SIG-M5 treated with dmso at 0.1 percent for 504 hours (cell line): ENCODE data around the gene INSL6.
"Not testable (repeated sequence)": the region's sequence is repeated elsewhere in the genome, so short reads cannot be mapped to it uniquely, and the experiment has no call there.

Source experiments
- DNase-seq: peaks from one replicate; lab custom pipeline; 2025; ENCODE audit not compliant: unreplicated experiment; lab: John Stamatoyannopoulos, UW

The INSL6 gene

GRCh38 chr9:5185220-5185840 is at the start of gene INSL6:
TSS of gene INSL6 (minus strand) at chr9:5185639. CDS start at chr9:5185602, 37 bp downstream.
- no peak for DNase-seq

DNA sequence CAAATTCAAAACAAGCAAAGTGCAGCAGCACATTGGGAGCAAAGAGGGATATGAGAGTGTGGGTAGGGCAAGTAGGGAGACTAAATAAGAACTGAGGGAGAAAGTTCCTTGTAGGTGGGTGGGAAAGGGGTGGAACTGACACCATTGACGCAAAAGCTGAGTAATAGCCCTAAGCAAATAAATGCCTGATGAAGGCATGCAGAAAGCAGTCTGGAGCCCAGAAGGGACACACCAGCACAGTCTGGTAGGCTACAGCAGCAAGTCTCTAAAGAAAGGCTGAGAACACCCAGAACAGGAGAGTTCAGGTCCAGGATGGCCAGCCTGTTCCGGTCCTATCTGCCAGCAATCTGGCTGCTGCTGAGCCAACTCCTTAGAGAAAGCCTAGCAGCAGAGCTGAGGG is 45.8 kb upstream of the INSL6 start, which contains the start of gene INSL4:
Gene INSL4 (plus strand): TSS at position 208 of the 400 bp plus-strand sequence. CDS start 105 bp downstream, at position 313.
- DNase-seq = no peak

GRCh38 chr9:5230554-5230953 is 45.1 kb upstream of the INSL6 start:
- no peak for DNase-seq

DNA sequence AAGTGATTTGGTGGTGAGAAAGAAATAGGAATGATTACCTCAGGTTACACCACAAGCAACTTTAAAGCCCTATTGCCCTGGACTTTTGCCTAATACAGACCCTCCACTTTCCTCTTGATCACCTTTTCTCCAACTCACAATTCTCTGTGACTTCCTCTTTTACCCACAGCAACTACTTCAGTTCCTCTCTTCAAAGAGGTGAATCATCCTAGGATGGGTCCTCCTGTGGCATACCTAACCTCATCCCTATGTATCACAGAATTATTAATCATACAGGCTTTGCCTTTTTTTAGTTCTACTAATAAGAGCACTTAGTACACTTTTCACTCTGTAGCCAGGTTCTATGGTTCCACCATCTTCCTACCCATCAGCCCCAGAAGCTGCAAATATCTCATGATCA is 19.6 kb upstream of the INSL6 start:
- no peak for DNase-seq

GRCh38 chr9:5195463-5195862 is 10.0 kb upstream of the INSL6 start:
- peak; percentile 1 for DNase-seq

DNA sequence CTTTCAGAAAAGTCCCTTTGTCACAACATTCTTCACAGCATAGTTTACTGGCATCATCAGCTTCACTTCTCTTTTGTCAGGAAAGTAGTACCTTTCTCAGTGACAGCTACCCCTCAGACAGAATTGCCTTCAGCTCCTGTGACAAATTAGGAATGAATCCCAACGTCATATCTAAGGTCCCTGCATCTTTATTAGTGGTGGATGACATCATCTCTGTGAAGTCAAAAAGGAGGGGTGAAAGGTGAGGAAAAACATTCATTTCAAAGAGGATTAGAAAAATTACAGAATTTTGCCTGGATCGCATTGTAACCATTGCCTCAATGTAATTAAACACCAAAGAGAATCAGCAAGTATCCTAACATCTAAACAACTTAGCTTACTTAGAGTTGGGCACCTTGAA is 7.9 kb upstream of the INSL6 start:
- DNase-seq = no peak

- DNase-seq = no peak
These were observed 6.5 kb upstream of the INSL6 start for GRCh38 chr9:5191985-5192384.

GRCh38 chr9:5188060-5188984 is 2.9 kb upstream of the INSL6 start:
- no peak for DNase-seq

DNA sequence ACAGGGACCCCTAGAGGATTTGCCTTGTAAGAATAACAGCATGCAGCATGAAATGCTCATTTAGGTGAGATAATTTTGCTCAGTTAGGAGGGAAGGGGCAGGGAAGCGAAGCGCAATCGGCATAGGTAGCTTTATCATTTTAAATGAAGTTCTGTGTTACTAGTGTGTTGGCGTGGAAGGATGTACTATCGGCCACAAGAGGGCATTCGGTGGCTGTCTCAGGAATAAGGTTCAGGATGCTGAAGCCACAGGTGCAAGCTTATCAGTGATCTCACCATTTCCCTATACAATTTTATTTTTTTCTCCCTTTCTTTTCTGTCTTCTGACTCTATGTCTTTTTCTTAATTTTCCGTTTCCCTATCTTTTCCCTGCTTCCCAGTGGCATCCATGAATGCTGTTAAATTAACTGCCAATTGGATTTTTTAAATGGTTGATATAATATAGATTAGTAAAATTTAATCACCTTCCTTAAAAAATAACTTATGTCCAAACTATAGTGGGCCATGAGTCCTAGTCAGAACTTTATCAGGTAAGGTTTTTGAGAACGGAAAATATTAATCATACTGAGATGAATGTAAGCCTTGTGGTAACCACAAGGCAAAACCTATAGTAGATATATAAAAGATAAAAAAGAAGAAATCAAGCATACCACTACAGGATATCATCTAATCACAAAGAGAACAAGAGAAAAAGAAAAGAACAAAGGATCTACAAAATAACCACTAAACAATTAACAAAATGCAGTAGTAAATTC is 1.2 kb upstream of the INSL6 start:
- peak; percentile 32 for DNase-seq

GRCh38 chr9:5184776-5185175 is 663 bp downstream of the INSL6 start:
- DNase-seq = no peak

- not testable (repeated sequence) for DNase-seq
These were observed 4.8 kb downstream of the INSL6 start for GRCh38 chr9:5180631-5181030.

DNA sequence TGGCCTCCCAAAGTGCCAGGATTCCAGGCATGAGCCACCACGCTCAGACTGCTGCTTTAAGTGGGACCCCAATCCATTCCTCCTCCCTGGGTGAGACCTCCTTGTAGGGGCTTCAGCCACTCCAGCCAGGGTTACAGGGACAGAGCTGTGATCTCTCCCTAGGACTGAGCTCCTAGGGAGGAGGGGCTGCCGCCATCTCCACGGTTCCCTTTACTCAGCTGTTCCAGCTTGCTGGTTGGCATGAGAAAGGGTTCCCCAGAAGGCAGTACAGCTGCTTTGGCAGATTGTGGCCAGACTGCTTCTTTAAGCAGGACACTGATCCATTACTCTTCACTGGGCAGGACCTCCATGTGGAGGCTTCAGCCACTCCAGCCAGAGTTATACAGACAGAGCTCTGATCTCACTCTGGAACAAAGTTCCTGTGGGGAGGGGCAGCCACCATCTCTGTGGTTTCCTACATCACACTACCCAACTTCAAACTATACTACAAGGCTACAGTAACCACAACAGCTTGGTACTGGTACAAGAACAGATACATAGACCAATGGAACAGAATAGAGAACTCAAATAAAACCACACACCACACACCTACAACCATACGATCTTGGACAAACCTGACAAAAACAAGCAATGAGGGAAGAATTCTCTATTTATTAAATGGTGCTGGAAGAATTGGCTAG is 7.2 kb downstream of the INSL6 start:
- DNase-seq = no peak

- DNase-seq = no peak
These were observed 39.2 kb downstream of the INSL6 start for GRCh38 chr9:5146241-5146640.

DNA sequence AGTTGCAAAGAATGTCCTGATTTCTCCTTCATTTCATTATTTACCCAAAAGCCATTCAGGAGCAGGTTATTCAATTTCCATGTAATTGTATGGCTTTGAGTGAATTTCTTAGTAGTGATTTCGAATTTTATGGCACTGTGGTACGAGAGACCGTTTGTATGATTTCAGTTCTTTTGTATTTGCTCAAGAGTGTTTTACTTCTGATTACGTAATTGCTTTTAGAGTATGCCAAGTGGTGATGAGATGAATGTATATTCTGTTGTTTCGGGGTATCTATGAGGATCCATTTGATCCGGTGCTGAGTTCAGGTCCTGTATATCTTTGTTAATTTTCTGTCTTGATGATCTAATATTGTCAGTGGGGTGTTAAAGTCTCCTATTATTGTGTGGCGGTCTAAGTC is 41.2 kb downstream of the INSL6 start:
- no peak for DNase-seq

GRCh38 chr9:5140151-5140550 is 45.3 kb downstream of the INSL6 start:
- DNase-seq = no peak

DNA sequence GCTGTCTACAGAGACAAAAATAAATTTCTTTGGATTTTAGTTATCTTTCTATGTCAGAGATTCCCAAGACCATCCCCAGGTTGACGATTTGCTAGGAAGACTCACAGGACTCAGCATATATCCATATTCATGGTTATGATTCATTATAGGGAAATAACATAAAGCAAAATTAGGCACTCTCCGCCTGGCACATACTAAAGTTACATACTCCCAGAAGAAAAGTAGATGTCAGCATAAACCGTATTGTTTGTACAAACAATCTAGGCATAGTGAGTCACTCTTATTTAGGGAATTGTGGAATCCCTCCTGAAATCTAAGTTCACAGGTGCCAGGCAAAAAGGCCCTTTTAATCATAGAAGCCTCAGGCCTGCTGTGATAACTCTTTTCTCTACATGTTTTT is 62.9 kb downstream of the INSL6 start:
- no peak for DNase-seq

DNA sequence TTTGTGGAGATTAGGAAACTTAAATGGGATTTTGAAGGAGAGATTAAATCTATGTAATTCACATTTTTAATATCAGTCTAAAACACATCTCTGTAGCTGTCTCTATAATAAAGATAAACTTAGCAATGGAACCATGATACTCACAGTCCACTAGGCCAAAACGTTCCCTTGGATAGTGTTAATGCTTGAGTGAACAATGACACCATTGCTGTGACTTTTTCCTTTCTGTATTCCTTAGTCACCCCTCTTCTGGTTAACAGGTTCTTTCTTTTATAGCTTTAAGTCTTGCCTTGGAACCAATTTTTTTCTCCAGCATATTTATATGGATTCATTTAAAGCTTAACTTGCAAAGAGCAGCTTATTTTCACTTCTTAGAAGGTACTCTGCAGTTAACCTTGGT is 63.3 kb downstream of the INSL6 start:
- no peak for DNase-seq

DNA sequence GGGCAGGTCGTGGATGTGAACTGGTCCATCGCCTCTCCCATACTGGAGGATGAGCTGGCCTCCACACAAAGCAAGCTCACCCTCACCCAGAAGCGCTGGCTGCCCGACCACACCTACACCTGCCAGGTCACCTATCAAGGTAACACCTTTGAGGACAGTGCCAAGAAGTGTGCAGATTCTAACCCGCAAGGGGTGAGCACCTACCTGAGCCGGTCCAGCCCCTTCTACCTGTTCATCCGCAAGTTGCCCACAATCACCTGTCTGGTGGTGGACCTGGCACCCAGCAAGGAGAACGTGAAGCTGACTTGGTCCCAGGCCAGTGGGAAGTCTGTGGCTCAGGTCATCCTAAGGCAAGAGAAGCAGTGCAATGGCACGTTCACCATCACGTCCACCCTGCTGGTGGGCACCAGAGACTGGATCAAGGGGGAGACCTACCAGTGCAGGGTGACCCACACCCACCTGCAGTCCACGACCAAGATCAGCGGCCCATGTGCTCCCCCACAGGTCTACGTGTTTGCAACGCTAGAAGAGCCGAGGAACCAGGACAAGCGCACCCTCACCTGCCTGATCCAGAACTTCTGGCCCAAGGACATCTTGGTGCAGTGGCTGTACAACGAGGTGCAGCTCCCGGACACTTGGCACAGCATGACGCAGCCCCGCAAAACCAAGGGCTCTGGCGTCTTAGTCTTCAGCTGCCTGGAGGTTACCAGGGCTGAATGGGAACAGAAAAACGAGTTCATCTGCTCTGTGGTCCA is 71.3 kb downstream of the INSL6 start:
- DNase-seq = no peak
